ENCODE results near the gene PWWP2A.

- TF ChIP-seq EZH2 (IDR thresholded peaks at IDR 0.05; ENCODE audit: borderline replicate concordance, low read depth, low read length, severe bottlenecking) (no peak), CTCF (IDR thresholded peaks at IDR 0.05; ENCODE audit: borderline replicate concordance, extremely low read depth, low read length, poor library complexity, severe bottlenecking) (no peak)
Observed at GRCh38 chr5:160044391-160044804, 74.9 kb downstream of the PWWP2A start.
